WTC11 (cell line): ENCODE data around the gene GLYATL3.

Source experiments
- ATF1 ChIP-seq: sonication (generic); formaldehyde crosslinking; IDR thresholded peaks from 2 replicates; pipeline ENCODE4 v1.8.1; 2023; ENCODE audit warnings: mild to moderate bottlenecking, moderate library complexity, missing genetic modification reagents
- ESRRA ChIP-seq: sonication (generic); formaldehyde crosslinking; IDR thresholded peaks from 2 replicates; pipeline ENCODE4 v1.8.1; 2022; ENCODE audit warnings: mild to moderate bottlenecking, missing genetic modification reagents, borderline replicate concordance
- TCF7 ChIP-seq: sonication (generic); formaldehyde crosslinking; IDR thresholded peaks from 2 replicates; pipeline ENCODE4 v1.8.0; 2022; ENCODE audit warnings: mild to moderate bottlenecking, low read depth, missing genetic modification reagents, moderate library complexity
- TF ChIP-seq, protein P1 (sequence below): fragments of 200-600 bp; IDR thresholded peaks from 2 replicates; pipeline ENCODE4 v1.8.0; 2022; ENCODE audit warnings: antibody characterized with exemption
- TF ChIP-seq, protein P2 (sequence below): sonication (generic); formaldehyde crosslinking; IDR thresholded peaks from 2 replicates; pipeline ENCODE4 v1.8.1; 2022; ENCODE audit warnings: low read depth, mild to moderate bottlenecking, moderate library complexity, missing genetic modification reagents, borderline replicate concordance
- TF ChIP-seq, protein P3 (sequence below): sonication (generic); formaldehyde crosslinking; IDR thresholded peaks from 2 replicates; pipeline ENCODE4 v1.8.1; 2022; ENCODE audit warnings: low read depth, missing genetic modification reagents, borderline replicate concordance

DNA sequence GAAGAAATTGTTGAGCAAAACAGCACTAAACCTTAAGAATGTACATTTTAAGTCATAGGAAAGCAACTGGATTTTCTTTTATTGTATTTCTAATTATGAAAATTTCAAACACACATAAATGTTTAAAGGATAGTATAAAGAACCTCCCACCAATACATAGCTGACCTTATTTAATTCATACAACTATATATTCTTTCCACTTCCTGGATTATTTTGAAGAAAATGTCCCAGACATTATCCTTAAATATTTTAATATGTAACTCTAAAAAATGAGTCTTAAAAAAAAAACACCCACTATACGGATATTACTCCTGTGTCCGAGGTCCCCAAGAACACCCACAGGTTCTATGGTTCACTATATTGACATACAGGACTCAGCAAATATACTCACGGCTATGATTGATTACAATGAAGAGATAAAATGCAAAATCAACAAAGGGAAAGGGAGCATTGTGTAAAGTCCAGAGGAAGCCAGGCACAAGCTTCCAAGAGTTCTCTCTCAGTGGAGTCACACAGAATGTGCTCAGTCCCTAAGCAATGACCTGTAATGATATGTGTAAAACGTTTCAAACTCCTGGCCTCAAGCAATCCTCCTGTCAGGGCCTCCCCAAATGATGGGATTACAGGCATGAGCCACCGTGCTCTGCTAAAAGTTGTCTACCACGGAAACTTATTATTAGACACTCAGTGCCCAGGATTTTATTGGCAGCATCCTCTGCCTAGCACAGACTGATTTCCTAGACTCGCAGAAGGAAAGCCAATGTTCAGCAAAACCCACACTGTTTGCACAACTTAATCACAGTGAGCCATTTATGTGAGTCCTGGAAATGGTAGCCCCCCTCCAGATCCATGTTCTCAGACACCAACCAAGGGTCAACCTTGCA is 23.2 kb downstream of the GLYATL3 start:
- TF ChIP-seq, protein P1, sequence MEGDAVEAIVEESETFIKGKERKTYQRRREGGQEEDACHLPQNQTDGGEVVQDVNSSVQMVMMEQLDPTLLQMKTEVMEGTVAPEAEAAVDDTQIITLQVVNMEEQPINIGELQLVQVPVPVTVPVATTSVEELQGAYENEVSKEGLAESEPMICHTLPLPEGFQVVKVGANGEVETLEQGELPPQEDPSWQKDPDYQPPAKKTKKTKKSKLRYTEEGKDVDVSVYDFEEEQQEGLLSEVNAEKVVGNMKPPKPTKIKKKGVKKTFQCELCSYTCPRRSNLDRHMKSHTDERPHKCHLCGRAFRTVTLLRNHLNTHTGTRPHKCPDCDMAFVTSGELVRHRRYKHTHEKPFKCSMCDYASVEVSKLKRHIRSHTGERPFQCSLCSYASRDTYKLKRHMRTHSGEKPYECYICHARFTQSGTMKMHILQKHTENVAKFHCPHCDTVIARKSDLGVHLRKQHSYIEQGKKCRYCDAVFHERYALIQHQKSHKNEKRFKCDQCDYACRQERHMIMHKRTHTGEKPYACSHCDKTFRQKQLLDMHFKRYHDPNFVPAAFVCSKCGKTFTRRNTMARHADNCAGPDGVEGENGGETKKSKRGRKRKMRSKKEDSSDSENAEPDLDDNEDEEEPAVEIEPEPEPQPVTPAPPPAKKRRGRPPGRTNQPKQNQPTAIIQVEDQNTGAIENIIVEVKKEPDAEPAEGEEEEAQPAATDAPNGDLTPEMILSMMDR, result no peak
- TF ChIP-seq, protein P2, sequence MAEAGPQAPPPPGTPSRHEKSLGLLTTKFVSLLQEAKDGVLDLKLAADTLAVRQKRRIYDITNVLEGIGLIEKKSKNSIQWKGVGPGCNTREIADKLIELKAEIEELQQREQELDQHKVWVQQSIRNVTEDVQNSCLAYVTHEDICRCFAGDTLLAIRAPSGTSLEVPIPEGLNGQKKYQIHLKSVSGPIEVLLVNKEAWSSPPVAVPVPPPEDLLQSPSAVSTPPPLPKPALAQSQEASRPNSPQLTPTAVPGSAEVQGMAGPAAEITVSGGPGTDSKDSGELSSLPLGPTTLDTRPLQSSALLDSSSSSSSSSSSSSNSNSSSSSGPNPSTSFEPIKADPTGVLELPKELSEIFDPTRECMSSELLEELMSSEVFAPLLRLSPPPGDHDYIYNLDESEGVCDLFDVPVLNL (CRISPR knock-in tag), result no peak
- no peak for TF ChIP-seq ESRRA (CRISPR knock-in tag)
- no peak for TF ChIP-seq TCF7 (CRISPR knock-in tag)
- TF ChIP-seq ATF1 (CRISPR knock-in tag), result no peak
- TF ChIP-seq, protein P3, sequence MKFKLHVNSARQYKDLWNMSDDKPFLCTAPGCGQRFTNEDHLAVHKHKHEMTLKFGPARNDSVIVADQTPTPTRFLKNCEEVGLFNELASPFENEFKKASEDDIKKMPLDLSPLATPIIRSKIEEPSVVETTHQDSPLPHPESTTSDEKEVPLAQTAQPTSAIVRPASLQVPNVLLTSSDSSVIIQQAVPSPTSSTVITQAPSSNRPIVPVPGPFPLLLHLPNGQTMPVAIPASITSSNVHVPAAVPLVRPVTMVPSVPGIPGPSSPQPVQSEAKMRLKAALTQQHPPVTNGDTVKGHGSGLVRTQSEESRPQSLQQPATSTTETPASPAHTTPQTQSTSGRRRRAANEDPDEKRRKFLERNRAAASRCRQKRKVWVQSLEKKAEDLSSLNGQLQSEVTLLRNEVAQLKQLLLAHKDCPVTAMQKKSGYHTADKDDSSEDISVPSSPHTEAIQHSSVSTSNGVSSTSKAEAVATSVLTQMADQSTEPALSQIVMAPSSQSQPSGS (CRISPR knock-in tag), result no peak
